ENCODE results near the gene NAXE.

The NAXE gene

DNA sequence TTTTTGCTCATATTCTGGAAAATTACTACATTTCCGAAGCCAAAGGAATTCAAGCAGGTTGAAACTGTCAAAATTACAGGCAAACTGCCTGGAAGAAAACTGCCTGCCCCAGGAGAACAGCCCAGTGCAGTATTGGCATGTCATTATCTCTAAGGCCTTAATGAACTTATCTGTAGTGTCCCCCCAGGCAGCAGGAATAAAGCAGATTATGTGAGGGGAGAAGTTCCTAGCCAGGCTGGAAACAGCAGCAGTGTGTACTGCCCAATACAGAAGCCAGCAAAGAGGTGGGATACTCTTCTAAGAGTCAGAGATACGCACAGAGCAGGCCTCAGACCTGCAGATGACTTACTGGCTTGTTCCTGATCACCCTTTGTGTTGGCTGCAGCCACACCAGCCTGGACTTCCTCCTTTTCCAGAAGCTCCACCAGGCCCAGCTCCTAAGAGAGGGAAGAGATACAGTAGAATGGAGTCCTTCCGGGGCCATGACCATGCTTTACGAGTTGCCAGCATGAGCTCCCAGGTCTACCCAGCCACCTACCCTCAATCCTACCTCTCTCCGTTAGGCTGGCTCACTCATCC lies 30.9 kb upstream of the NAXE start:
- no peak overlapping the region for H3K4me3 ChIP-seq (ENCODE audit: low read depth, low read length)
- TF ChIP-seq, protein P1, sequence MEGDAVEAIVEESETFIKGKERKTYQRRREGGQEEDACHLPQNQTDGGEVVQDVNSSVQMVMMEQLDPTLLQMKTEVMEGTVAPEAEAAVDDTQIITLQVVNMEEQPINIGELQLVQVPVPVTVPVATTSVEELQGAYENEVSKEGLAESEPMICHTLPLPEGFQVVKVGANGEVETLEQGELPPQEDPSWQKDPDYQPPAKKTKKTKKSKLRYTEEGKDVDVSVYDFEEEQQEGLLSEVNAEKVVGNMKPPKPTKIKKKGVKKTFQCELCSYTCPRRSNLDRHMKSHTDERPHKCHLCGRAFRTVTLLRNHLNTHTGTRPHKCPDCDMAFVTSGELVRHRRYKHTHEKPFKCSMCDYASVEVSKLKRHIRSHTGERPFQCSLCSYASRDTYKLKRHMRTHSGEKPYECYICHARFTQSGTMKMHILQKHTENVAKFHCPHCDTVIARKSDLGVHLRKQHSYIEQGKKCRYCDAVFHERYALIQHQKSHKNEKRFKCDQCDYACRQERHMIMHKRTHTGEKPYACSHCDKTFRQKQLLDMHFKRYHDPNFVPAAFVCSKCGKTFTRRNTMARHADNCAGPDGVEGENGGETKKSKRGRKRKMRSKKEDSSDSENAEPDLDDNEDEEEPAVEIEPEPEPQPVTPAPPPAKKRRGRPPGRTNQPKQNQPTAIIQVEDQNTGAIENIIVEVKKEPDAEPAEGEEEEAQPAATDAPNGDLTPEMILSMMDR (IDR thresholded peaks at IDR 0.05; ENCODE audit: borderline replicate concordance, insufficient read depth, low read depth, low read length), result no peak

DNA sequence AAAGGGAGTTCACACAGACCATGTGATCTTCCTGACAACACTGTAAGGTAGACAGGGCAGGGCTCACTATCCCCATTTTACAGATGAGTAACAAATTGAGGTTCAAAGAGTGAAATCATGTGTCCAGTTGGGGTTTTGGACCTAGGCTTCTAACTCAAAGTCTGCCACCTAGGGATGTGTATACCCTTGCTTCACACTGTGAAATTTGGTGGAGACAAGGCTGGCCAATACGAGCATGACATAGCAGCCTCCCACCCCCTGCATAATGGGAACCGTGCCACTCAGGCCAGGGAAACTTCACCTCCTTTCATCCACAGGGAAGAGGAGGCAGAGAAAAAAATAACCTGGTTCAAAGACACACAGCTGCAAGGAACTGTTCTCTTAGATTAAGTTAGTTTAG lies 26.1 kb upstream of the NAXE start:
- no peak overlapping the region for H3K4me3 ChIP-seq (ENCODE audit: low read depth, low read length)
- TF ChIP-seq, protein P1 (IDR thresholded peaks at IDR 0.05; ENCODE audit: borderline replicate concordance, insufficient read depth, low read depth, low read length), result no peak

DNA sequence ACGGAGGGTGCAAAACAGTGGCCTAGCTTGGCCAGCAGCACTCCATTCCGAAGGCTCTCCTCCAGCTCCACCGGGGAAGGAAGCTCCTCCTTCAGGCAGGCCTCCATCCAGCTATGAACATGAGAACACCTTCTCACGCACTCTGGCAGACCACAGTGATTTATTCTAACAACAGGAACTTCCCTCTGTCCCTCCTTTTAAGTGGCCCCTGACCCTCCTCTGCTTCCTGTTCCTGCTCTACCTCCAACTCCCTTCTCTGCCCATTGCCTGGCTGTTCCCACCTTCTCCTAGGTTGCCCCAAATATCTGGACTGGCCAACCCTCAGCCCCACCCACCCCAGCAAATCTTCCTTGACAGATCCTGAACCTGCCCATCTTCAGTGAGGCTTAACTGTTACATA lies 25.1 kb upstream of the NAXE start:
- no peak overlapping the region for H3K4me3 ChIP-seq (ENCODE audit: low read depth, low read length)
- TF ChIP-seq, protein P1 (IDR thresholded peaks at IDR 0.05; ENCODE audit: borderline replicate concordance, insufficient read depth, low read depth, low read length), result no peak

DNA sequence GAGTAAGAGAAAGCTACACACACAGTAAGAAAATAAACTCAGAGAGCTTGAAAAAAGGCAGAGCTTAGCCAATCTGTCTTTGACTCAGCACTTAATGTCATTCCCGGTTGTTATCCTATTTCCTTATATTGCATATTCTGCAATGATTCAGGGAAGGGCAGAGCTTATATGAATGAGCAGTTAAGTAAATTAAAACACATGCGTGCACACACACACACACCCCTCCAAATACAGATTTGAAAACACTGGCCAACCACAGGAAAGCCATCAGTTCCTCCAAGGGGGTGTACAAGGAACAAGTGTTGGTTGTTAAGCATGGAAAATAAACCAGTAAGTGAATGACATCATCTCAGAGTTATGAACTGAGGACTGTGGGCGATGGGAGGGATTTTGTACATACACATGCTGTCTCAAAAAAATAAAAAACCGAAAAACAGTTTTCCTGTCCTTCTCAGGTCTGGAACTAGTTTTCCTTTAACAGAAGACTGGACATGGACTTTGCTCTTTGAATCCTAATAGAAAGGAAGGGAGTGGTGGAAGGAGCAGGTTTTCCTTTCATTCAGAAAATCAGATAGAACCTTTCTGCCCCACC lies 20.2 kb upstream of the NAXE start:
- TF ChIP-seq, protein P1 (IDR thresholded peaks at IDR 0.05; ENCODE audit: borderline replicate concordance, insufficient read depth, low read depth, low read length), result no peak
- H3K4me3 ChIP-seq (ENCODE audit: low read depth, low read length), result peak overlapping the region; percentile 77

DNA sequence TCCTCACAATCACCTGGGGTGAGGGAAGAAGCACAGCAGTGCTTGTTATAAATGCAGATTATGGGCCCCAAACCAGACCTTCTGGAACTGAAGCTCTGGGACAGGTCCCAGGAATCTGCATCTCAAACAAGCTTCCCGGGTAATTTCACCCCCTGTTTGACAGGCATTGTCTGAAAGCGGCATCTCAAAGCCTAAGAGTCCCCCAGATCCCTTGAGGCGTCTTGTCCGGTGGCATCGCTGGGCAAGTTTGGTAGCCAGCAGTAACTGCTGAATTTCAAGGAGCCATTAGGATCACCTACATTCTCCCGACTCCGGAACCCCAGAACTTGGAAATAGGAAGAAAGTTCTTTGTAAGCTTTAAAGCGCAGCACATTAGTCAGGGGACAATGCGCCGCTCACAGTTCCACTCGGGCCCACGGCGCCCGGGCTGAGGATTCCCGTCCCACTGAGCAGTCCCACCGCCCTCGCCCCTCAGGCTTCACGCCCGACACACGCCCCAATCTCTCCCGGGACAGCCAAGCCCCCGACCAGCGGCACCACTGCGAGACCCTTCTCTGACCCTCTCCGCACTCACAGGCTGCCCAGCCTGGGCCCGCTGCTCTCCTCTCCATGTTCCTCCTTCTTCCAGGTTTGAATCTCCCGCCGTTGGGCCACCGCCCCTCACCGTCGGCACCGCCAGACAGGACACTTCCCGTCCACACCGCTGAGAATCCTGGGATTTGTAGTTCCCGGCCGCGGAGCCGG lies 19.5 kb upstream of the NAXE start, which contains the start of gene IQGAP3:
Gene IQGAP3 (minus strand): TSS at position 647 of the 744 bp plus-strand sequence. CDS start 36 bp downstream, at position 611.
- peak within 1 kb of the TSS; percentile 77 for H3K4me3 ChIP-seq (ENCODE audit: low read depth, low read length)
- TF ChIP-seq, protein P1 (IDR thresholded peaks at IDR 0.05; ENCODE audit: borderline replicate concordance, insufficient read depth, low read depth, low read length), result no peak

DNA sequence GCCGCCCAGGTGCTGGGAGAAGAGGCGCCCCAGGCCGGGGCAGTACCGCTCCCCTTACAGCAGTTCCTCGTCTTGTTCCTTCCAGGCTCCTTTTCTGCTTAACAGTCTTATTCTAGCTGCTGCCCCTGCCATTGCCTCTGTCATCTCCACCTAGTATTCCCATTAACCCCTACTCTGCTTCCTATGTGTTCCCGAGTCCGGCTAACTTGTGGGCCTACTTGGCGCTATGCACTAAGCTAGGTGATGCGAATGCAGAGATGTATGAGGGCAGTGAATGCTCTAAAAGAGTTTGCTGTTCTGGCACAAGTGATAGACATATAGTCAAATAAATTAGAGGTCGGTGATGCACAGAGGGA lies 18.9 kb upstream of the NAXE start:
- H3K4me3 ChIP-seq (ENCODE audit: low read depth, low read length), result peak overlapping the region; percentile 77
- TF ChIP-seq, protein P1 (IDR thresholded peaks at IDR 0.05; ENCODE audit: borderline replicate concordance, insufficient read depth, low read depth, low read length), result no peak

Data from GM12875 (cell line).